Measurements from ENCODE around the gene STPG1. TPM values are rescaled to one million over a fixed set of nuclear protein-coding genes. Genes with fewer than 3 reads are reported as not detected.

STPG1 gene
- total RNA-seq, 1 experiment from 2014 or later = 5.7 TPM

GRCh38 chr1:24344090-24344742 is 69.4 kb downstream of the STPG1 start:
- H3K27me3 ChIP-seq = no peaks in the 10 kb centered on the region
- no peak for DNase-seq

DNA sequence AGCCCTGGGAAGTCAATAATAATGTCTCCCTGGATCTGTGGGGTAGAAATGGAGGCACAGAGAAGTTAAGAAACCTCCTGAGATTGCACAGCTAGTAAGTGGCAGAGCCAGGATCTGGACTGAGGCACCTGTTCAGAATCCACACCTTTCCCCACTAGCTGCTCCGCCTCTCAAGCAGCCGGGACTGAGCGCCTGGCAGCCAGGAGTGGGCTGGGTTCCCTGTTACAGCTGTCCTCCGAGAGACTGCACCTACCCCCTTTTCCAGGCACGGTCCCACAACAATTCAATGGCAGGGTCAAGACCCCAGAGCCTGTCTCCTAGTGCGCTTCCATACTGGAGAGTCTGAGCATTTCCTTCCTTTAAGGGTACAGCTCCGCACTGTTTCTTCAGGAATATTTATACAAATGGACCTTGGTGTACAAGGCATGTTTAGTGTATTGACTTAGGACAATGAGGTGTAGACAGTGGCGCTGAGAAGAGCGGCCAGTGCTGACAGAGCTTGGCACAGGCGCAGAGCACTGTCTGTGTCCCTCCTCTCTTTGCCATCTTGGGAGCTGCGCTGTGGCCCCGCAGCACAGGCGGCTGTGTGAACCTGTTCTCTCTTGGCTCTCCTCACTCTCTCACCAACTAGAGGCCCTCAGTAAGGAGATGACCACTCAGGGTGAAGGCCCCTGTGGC is 70.0 kb downstream of the STPG1 start:
- no peak for DNase-seq
- H3K36me3 ChIP-seq = no peaks in the 10 kb centered on the region
- H3K27me3 ChIP-seq = no peaks in the 10 kb centered on the region
- no peak overlapping the region for H3K4me3 ChIP-seq
- H3K9me3 ChIP-seq = no peaks in the 10 kb centered on the region

More at GRCh38 chr1:24344090-24344742, 69.4 kb downstream of the STPG1 start:
- H3K36me3 ChIP-seq = no peaks in the 10 kb centered on the region
- H3K4me3 ChIP-seq = no peak overlapping the region
- no peaks in the 10 kb centered on the region for H3K9me3 ChIP-seq

- H3K4me3 ChIP-seq = no peak overlapping the region
- no peaks in the 10 kb centered on the region for H3K36me3 ChIP-seq
- no peaks in the 10 kb centered on the region for H3K9me3 ChIP-seq
- DNase-seq = no peak
- H3K27me3 ChIP-seq = no peaks in the 10 kb centered on the region
These were observed 72.3 kb downstream of the STPG1 start for GRCh38 chr1:24341260-24341659.

GRCh38 chr1:24340770-24341169 is 72.8 kb downstream of the STPG1 start:
- no peak for DNase-seq
- Histone ChIP-seq H3K27me3 (no peaks in the 10 kb centered on the region), H3K4me3 (no peak overlapping the region), H3K9me3 (no peaks in the 10 kb centered on the region), H3K36me3 (no peaks in the 10 kb centered on the region)

GRCh38 chr1:24339996-24340395 is 73.6 kb downstream of the STPG1 start:
- Histone ChIP-seq H3K9me3 (no peaks in the 10 kb centered on the region), H3K27me3 (no peaks in the 10 kb centered on the region), H3K36me3 (no peaks in the 10 kb centered on the region), H3K4me3 (no peak overlapping the region)
- DNase-seq = no peak

DNA sequence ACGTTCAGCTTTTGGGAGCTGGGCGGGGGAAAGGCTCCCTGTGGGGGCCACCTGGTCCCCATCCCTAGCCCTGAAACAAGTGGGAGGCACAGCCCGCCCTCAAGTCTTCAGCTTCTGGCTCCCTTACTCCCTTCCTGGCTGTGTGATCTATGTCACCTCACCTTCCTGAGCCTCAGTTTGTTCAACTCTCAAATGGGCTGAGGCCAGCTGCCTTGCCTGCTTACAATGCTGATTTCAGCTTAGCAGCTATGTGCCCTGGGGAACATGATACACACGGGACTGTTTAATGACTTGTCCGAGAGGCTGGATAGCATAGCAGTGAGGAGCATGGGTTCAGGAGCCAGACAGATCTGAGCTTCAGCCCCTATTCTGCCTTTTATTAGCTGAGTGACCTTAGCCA is 75.1 kb downstream of the STPG1 start:
- Histone ChIP-seq H3K36me3 (no peaks in the 10 kb centered on the region), H3K27me3 (no peaks in the 10 kb centered on the region), H3K9me3 (no peaks in the 10 kb centered on the region), H3K4me3 (no peak overlapping the region)
- no peak for DNase-seq

GRCh38 chr1:24337455-24337854 is 76.1 kb downstream of the STPG1 start:
- DNase-seq = no peak
- Histone ChIP-seq H3K36me3 (no peaks in the 10 kb centered on the region), H3K9me3 (no peaks in the 10 kb centered on the region), H3K4me3 (no peak overlapping the region), H3K27me3 (no peaks in the 10 kb centered on the region)

DNA sequence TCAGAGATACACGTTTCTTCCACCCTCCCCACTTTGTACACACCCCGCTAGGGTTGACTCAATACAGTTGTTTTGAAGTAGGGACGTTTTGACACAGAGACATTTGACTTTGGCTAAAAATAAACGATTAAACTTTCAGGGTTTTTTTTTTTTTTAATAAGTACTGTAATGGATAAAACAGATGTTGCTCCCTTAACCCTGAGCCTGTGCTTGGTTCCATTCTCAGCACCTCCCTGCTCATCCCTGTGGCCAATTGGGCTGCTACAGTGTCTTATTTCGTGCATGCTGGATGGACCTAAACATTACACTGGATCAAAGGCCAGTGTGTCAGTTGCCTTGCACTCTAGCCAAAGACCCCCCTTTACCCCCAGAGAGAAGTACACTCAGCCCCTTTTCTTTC is 77.5 kb downstream of the STPG1 start:
- no peaks in the 10 kb centered on the region for H3K9me3 ChIP-seq

GRCh38 chr1:24331961-24332673 is 81.5 kb downstream of the STPG1 start:
- Histone ChIP-seq H3K27me3 (no peaks in the 10 kb centered on the region), H3K9me3 (no peaks in the 10 kb centered on the region), H3K36me3 (no peaks in the 10 kb centered on the region), H3K4me3 (no peak overlapping the region)
- DNase-seq = no peak

More for the DNA sequence above, 77.5 kb downstream of the STPG1 start:
- no peak for DNase-seq
- Histone ChIP-seq H3K4me3 (no peak overlapping the region), H3K27me3 (no peaks in the 10 kb centered on the region), H3K36me3 (no peaks in the 10 kb centered on the region)

- H3K9me3 ChIP-seq = no peaks in the 10 kb centered on the region
- no peak for DNase-seq
- no peaks in the 10 kb centered on the region for H3K36me3 ChIP-seq
- no peak overlapping the region for H3K4me3 ChIP-seq
- H3K27me3 ChIP-seq = no peaks in the 10 kb centered on the region
These were observed 83.6 kb downstream of the STPG1 start for GRCh38 chr1:24329797-24330543.

GRCh38 chr1:24329331-24329730 is 84.3 kb downstream of the STPG1 start:
- no peak for DNase-seq
- Histone ChIP-seq H3K27me3 (no peaks in the 10 kb centered on the region), H3K36me3 (no peaks in the 10 kb centered on the region), H3K9me3 (no peaks in the 10 kb centered on the region), H3K4me3 (no peak overlapping the region)

DNA sequence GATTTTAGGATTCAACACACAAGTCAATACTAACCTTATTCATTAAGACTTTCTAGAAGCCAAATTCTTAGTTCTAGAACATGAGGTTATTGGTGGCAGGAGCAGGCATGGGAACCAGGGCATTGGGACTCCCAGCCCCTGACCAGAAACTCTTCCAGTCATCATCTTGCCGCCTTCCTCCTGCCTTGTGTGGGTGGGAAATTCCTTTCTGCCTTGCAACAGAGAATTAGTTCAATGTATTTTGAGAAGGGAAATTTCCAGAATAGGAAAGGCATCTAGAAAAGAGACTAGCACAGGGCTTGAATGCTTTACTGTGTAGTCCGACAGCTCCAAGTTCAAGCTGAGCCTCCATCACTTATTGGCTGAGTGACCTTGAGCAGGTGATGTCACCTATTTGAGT is 85.7 kb downstream of the STPG1 start:
- Histone ChIP-seq H3K4me3 (no peak overlapping the region), H3K9me3 (no peaks in the 10 kb centered on the region), H3K27me3 (no peaks in the 10 kb centered on the region), H3K36me3 (no peaks in the 10 kb centered on the region)
- DNase-seq = no peak

- Histone ChIP-seq H3K27me3 (no peaks in the 10 kb centered on the region), H3K36me3 (no peaks in the 10 kb centered on the region), H3K9me3 (no peaks in the 10 kb centered on the region), H3K4me3 (no peak overlapping the region)
- DNase-seq = no peak
These were observed 86.1 kb downstream of the STPG1 start for GRCh38 chr1:24327486-24327885.

DNA sequence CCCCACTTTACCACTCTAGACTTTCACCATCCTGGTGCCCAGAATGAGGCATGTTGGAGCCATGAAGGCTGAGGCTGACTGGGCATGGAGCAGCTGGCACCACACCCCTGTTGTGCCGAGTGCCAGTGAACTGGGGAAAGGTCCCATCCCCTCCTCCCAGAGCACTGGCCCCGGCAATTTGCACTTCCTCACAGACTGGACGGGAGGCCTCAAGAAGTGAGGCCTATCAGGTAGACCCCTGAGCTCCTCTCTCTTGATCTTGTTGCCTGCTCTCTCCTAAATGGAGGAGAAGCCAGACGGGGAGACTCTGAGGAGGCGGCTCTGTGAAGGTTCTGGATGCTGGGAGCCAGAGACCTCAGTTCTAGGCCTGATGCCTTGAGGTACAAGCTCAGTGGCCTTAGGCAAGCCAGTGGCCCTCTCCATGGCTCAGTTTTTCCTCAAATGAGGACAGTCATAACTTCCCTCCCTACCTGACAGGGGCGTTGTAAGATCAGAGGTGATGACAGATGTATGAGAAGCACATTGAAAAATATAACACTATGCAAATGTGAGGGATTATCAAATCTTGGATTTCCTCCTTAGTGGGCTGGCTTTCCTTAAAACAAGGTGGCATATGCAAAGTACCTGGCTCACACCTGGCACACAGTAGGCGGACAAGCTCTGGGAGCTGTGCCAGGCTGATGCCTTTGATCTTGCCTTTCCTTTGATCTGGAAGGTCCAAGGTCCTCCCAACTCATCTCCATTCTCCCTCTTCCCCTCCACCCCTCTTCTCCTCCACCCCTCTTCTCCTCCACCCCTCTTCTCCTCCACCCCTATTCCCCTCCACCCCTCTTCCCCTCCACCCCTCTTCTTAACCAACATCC is 87.8 kb downstream of the STPG1 start:
- no peaks in the 10 kb centered on the region for H3K9me3 ChIP-seq
- H3K4me3 ChIP-seq = no peak overlapping the region
- DNase-seq = no peak
- H3K27me3 ChIP-seq = peaks cover 2% of the 10 kb centered on the region; the same call in 1 of the 2 replicates
- H3K36me3 ChIP-seq = no peaks in the 10 kb centered on the region

GRCh38 chr1:24324903-24325302 is 88.7 kb downstream of the STPG1 start:
- Histone ChIP-seq H3K27me3 (peaks cover 4% of the 10 kb centered on the region; the same call in 1 of the 2 replicates), H3K9me3 (no peaks in the 10 kb centered on the region), H3K4me3 (no peak overlapping the region), H3K36me3 (no peaks in the 10 kb centered on the region)
- DNase-seq = no peak

DNA sequence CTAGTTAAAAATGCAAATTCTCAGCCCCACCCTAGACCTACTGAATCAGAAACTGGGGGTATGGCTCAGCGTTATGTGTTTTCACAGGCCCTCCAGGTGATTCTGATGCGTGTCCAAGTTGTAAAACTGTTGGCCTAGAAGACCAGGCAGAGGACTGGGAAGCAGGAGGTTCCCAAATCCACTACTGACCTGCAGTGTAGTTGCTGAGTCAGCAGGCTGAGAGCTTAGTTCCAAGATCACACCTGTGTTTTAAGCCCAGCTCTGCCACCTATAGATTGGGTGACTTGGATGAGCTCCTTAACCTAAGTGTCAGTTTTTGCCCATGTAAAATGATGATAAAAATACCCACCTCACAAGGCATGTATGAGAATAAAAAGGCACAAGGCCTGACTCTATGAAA is 90.3 kb downstream of the STPG1 start:
- no peak for DNase-seq

More for the DNA sequence above, 90.3 kb downstream of the STPG1 start:
- H3K4me3 ChIP-seq = no peak overlapping the region
- H3K9me3 ChIP-seq = no peaks in the 10 kb centered on the region
- H3K27me3 ChIP-seq = peaks cover 4% of the 10 kb centered on the region; the same call in 1 of the 2 replicates
- no peaks in the 10 kb centered on the region for H3K36me3 ChIP-seq

Measured in MG63 (cell line).